Measurements from ENCODE around the gene DGCR2. TPM values are rescaled to one million over a fixed set of nuclear protein-coding genes. Genes with fewer than 3 reads are reported as not detected.
"Not testable (repeated sequence)": the region's sequence is repeated elsewhere in the genome, so short reads cannot be mapped to it uniquely, and the experiment has no call there.

Gene DGCR2
- polyA plus RNA-seq, 1 donor from 2014 or later: 67.1 TPM

DNA sequence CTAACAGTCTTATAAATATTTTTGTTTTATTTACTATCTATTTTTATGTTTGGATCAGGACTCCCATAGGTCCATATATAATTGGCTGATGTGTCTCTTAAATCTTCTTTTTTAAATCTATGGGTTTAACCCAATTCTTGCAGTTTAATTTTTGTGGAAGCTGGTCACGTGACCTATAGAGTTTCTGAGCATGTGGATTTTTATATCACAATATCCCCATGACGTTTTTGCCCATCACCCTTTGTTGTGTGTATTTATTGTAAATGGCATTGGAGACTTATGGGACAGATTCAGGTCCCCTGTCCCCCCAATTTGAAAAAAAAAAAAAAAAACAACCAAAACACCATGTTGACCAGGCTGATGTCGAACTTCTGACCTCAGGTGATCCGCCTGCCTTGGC lies 107.3 kb downstream of the DGCR2 start:
- no peaks in the 10 kb centered on the region for H3F3A ChIP-seq (ENCODE audit: insufficient read depth, low read length, poor library complexity, severe bottlenecking)
- no peaks in the 10 kb centered on the region for H3K36me3 ChIP-seq (ENCODE audit: insufficient read depth, low read length)
- H4K20me1 ChIP-seq (ENCODE audit: insufficient read depth): no peaks in the 10 kb centered on the region
- H3K9me2 ChIP-seq (ENCODE audit: insufficient read depth, low read length): no peaks in the 10 kb centered on the region
- no peak overlapping the region for H3K4me2 ChIP-seq (ENCODE audit: low read length)
- no peaks in the 10 kb centered on the region for H3K27me3 ChIP-seq (ENCODE audit: insufficient read depth, low read depth, low read length)
- no peak overlapping the region for H3K4me3 ChIP-seq (ENCODE audit: low read length)
- TF ChIP-seq EP300 (conservative IDR thresholded peaks at IDR 0.05; ENCODE audit: poor library complexity, severe bottlenecking): no peak
- TF ChIP-seq RAD21 (conservative IDR thresholded peaks at IDR 0.05): no peak
- no peak overlapping the region for H3K9ac ChIP-seq (ENCODE audit: low read length)
- no peaks in the 10 kb centered on the region for H3K79me2 ChIP-seq (replicated peaks; ENCODE audit: insufficient read depth, low read length)
- H2AFZ ChIP-seq (ENCODE audit: low read depth, low read length): no peak overlapping the region
- no peaks in the 10 kb centered on the region for H3K9me3 ChIP-seq (ENCODE audit: low read length)
- no peak overlapping the region for H3K27ac ChIP-seq (ENCODE audit: low read length)

DNA sequence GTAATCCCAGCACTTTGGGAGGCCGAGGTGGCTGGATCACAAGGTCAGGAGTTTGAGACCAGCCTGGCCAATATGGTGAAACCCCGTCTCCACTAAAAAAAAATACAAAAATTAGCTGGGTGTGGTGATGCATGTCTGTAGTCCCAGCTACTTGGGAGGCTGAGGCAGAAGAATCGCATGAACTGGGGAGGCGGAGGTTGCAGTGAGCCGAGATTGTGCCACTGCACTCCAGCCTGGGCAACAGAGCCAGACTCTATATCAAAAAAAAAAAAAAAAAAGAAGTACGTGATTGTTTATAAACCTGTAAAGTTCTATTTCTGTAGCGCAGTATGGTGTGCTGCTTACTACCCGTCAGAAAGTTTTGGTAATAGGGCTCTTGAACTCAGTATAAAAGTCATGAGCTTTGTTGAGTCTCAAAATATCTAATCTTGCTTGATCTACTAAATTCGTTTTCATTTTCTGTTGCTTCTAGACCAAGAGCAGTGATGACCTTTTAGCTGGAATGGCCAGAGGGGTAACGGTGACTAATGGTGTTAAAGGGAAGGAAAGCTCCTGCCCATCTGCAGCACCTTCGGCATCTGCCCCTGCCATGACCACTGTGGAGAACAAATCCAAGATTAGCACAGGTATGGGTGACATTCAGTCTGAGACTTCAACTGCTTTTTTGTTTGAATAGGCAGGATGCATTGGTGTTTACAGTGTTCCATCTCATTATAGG lies 108.2 kb downstream of the DGCR2 start:
- H3K9ac ChIP-seq (ENCODE audit: low read length); H3K4me3 ChIP-seq (ENCODE audit: low read length); H4K20me1 ChIP-seq (ENCODE audit: insufficient read depth); H3K9me3 ChIP-seq (ENCODE audit: low read length); H3K79me2 ChIP-seq (replicated peaks; ENCODE audit: insufficient read depth, low read length); H3K27me3 ChIP-seq (ENCODE audit: insufficient read depth, low read depth, low read length); H3K9me2 ChIP-seq (ENCODE audit: insufficient read depth, low read length); H3F3A ChIP-seq (ENCODE audit: insufficient read depth, low read length, poor library complexity, severe bottlenecking); H3K36me3 ChIP-seq (ENCODE audit: insufficient read depth, low read length); H3K4me2 ChIP-seq (ENCODE audit: low read length); H2AFZ ChIP-seq (ENCODE audit: low read depth, low read length); H3K27ac ChIP-seq (ENCODE audit: low read length): not testable (repeated sequence)

DNA sequence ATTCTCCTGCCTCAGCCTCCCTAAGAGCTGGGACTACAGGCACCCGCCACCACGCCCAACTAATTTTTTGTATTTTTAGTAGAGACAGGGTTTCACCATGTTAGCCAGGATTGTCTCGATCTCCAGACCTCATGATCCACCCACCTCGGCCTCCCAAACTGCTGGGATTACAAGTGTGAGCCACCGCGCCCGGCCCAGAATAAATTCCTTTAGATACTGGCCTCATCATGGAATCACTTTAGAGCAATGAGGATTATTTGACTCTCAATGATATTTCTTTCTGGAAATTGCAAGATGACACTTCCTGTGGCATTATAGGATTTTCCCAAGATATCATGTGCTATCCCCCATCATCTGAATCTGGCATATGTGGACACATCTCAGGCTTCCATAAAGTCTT lies 108.8 kb downstream of the DGCR2 start:
- H4K20me1 ChIP-seq (ENCODE audit: insufficient read depth); H3K27ac ChIP-seq (ENCODE audit: low read length); H3K4me2 ChIP-seq (ENCODE audit: low read length); H2AFZ ChIP-seq (ENCODE audit: low read depth, low read length); H3K9me3 ChIP-seq (ENCODE audit: low read length); H3K79me2 ChIP-seq (replicated peaks; ENCODE audit: insufficient read depth, low read length); H3K9ac ChIP-seq (ENCODE audit: low read length); H3F3A ChIP-seq (ENCODE audit: insufficient read depth, low read length, poor library complexity, severe bottlenecking); H3K36me3 ChIP-seq (ENCODE audit: insufficient read depth, low read length); H3K9me2 ChIP-seq (ENCODE audit: insufficient read depth, low read length); H3K4me3 ChIP-seq (ENCODE audit: low read length); H3K27me3 ChIP-seq (ENCODE audit: insufficient read depth, low read depth, low read length): not testable (repeated sequence)

DNA sequence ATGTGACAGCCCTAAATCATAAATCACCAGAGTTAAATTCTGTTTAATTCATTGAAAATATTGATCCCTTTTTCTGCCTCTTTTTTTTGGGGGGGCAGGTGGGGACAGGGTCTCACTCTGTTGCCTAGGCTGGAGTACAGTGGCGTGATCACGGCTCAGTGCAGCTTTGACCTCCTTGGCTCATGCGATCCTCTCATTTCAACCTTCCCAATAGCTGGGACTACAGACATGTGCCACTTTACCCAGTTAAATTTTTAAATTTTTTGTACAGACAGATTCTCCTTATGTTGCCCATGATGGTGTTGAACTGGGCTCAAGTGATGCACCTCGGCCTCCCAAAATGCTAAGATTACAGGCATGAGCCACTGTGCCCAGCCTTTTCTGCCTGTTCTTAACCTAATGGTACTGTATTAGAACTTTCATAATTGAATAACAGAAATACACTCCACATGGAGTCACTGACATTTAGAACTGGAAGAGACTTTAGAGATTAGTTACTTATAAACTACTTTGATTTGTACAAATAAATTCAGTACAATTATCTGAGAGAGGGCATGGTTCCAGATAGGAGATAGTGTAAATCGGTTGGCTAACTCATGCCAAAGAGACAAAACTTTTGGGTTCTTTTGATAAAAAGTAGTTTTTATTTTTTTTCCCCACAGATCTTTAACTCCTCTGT lies 109.8 kb downstream of the DGCR2 start:
- Histone ChIP-seq H3K79me2 (replicated peaks; ENCODE audit: insufficient read depth, low read length) (no peaks in the 10 kb centered on the region), H3K36me3 (ENCODE audit: insufficient read depth, low read length) (no peaks in the 10 kb centered on the region), H4K20me1 (ENCODE audit: insufficient read depth) (no peaks in the 10 kb centered on the region), H3F3A (ENCODE audit: insufficient read depth, low read length, poor library complexity, severe bottlenecking) (no peaks in the 10 kb centered on the region), H3K27ac (ENCODE audit: low read length) (no peak overlapping the region), H3K9me2 (ENCODE audit: insufficient read depth, low read length) (no peaks in the 10 kb centered on the region), H3K4me2 (ENCODE audit: low read length) (no peak overlapping the region), H2AFZ (ENCODE audit: low read depth, low read length) (no peak overlapping the region), H3K9me3 (ENCODE audit: low read length) (no peaks in the 10 kb centered on the region), H3K9ac (ENCODE audit: low read length) (no peak overlapping the region), H3K27me3 (ENCODE audit: insufficient read depth, low read depth, low read length) (no peaks in the 10 kb centered on the region), H3K4me3 (ENCODE audit: low read length) (no peak overlapping the region)
- TF ChIP-seq TAF1 (IDR thresholded peaks at IDR 0.05; ENCODE audit: low read depth) (no peak), SMC3 (conservative IDR thresholded peaks at IDR 0.05; ENCODE audit: poor library complexity) (no peak), MXI1 (conservative IDR thresholded peaks at IDR 0.05; ENCODE audit: poor library complexity, severe bottlenecking) (no peak), EZH2 (IDR thresholded peaks at IDR 0.05; ENCODE audit: borderline replicate concordance, insufficient read depth, low read length, poor library complexity, severe bottlenecking) (no peak), RAD21 (conservative IDR thresholded peaks at IDR 0.05) (no peak), POLR2AphosphoS5 (IDR thresholded peaks at IDR 0.05) (no peak), EP300 (conservative IDR thresholded peaks at IDR 0.05; ENCODE audit: poor library complexity, severe bottlenecking) (no peak)
- TF ChIP-seq, protein P1, sequence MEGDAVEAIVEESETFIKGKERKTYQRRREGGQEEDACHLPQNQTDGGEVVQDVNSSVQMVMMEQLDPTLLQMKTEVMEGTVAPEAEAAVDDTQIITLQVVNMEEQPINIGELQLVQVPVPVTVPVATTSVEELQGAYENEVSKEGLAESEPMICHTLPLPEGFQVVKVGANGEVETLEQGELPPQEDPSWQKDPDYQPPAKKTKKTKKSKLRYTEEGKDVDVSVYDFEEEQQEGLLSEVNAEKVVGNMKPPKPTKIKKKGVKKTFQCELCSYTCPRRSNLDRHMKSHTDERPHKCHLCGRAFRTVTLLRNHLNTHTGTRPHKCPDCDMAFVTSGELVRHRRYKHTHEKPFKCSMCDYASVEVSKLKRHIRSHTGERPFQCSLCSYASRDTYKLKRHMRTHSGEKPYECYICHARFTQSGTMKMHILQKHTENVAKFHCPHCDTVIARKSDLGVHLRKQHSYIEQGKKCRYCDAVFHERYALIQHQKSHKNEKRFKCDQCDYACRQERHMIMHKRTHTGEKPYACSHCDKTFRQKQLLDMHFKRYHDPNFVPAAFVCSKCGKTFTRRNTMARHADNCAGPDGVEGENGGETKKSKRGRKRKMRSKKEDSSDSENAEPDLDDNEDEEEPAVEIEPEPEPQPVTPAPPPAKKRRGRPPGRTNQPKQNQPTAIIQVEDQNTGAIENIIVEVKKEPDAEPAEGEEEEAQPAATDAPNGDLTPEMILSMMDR (IDR thresholded peaks at IDR 0.05; ENCODE audit: poor library complexity, severe bottlenecking): no peak
- TF ChIP-seq, protein P2, sequence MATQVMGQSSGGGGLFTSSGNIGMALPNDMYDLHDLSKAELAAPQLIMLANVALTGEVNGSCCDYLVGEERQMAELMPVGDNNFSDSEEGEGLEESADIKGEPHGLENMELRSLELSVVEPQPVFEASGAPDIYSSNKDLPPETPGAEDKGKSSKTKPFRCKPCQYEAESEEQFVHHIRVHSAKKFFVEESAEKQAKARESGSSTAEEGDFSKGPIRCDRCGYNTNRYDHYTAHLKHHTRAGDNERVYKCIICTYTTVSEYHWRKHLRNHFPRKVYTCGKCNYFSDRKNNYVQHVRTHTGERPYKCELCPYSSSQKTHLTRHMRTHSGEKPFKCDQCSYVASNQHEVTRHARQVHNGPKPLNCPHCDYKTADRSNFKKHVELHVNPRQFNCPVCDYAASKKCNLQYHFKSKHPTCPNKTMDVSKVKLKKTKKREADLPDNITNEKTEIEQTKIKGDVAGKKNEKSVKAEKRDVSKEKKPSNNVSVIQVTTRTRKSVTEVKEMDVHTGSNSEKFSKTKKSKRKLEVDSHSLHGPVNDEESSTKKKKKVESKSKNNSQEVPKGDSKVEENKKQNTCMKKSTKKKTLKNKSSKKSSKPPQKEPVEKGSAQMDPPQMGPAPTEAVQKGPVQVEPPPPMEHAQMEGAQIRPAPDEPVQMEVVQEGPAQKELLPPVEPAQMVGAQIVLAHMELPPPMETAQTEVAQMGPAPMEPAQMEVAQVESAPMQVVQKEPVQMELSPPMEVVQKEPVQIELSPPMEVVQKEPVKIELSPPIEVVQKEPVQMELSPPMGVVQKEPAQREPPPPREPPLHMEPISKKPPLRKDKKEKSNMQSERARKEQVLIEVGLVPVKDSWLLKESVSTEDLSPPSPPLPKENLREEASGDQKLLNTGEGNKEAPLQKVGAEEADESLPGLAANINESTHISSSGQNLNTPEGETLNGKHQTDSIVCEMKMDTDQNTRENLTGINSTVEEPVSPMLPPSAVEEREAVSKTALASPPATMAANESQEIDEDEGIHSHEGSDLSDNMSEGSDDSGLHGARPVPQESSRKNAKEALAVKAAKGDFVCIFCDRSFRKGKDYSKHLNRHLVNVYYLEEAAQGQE (IDR thresholded peaks at IDR 0.05; ENCODE audit: borderline replicate concordance): no peak

DNA sequence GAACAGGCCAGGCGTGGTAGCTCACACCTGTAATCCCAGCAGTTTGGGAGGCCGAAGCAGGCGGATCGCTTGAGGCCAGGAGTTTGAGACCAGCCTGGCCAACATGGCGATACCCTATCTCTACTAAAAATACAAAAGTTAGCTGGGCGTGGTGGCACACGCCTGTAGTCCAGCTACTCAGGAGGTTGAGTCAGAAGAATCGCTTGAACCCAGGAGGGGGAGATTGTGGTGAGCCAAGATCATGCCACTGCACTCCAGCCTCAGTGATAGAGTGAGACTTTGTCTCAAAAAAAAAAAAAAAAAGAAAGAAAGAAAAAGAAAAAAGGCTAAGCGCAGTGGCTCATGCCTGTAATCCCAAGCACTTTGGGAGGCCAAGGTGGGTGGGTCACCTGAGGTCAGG lies 110.6 kb downstream of the DGCR2 start:
- not testable (repeated sequence) for H3K4me3 ChIP-seq (ENCODE audit: low read length); H3K9me2 ChIP-seq (ENCODE audit: insufficient read depth, low read length); H3F3A ChIP-seq (ENCODE audit: insufficient read depth, low read length, poor library complexity, severe bottlenecking); H4K20me1 ChIP-seq (ENCODE audit: insufficient read depth); H3K9me3 ChIP-seq (ENCODE audit: low read length); H3K79me2 ChIP-seq (replicated peaks; ENCODE audit: insufficient read depth, low read length); H3K27ac ChIP-seq (ENCODE audit: low read length); H3K4me2 ChIP-seq (ENCODE audit: low read length); H3K27me3 ChIP-seq (ENCODE audit: insufficient read depth, low read depth, low read length); H2AFZ ChIP-seq (ENCODE audit: low read depth, low read length); H3K9ac ChIP-seq (ENCODE audit: low read length); H3K36me3 ChIP-seq (ENCODE audit: insufficient read depth, low read length)
